ENCODE data around the gene AVEN. TPM values are rescaled to one million over a fixed set of nuclear protein-coding genes. Genes with fewer than 3 reads are reported as not detected.

Gene AVEN
- total RNA-seq, 1 donor from 2014 or later = 13.8 TPM

DNA sequence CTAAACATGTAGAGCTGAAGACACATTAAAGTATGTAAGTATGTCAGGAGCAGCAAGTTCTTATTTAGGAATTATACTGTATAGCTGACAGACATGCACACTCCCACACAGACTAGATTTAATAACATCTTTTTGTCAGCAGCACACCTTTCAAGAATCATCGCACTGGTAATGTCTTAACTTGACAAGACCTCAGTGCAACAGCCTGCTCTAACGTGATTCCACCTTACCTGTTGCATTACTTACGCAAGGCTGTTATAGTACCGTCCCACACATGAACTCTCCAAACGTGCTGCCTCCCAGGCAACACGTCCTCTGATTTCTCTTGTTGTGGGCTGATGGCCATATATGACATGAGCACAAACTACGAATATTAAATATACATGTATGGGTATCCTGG lies 58.8 kb downstream of the AVEN start:
- peaks cover 2% of the 10 kb centered on the region for H3K4me1 Mint-ChIP-seq (ENCODE audit: low read depth, unreplicated experiment)
- H3K4me3 Mint-ChIP-seq (ENCODE audit: unreplicated experiment) = no peak overlapping the region
- no peaks in the 10 kb centered on the region for H3K27me3 Mint-ChIP-seq (ENCODE audit: unreplicated experiment)
- H3K27ac Mint-ChIP-seq (ENCODE audit: unreplicated experiment) = no peak overlapping the region
- no peaks in the 10 kb centered on the region for H3K9me3 Mint-ChIP-seq (ENCODE audit: unreplicated experiment)
- TF ChIP-seq, protein P1, sequence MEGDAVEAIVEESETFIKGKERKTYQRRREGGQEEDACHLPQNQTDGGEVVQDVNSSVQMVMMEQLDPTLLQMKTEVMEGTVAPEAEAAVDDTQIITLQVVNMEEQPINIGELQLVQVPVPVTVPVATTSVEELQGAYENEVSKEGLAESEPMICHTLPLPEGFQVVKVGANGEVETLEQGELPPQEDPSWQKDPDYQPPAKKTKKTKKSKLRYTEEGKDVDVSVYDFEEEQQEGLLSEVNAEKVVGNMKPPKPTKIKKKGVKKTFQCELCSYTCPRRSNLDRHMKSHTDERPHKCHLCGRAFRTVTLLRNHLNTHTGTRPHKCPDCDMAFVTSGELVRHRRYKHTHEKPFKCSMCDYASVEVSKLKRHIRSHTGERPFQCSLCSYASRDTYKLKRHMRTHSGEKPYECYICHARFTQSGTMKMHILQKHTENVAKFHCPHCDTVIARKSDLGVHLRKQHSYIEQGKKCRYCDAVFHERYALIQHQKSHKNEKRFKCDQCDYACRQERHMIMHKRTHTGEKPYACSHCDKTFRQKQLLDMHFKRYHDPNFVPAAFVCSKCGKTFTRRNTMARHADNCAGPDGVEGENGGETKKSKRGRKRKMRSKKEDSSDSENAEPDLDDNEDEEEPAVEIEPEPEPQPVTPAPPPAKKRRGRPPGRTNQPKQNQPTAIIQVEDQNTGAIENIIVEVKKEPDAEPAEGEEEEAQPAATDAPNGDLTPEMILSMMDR (IDR thresholded peaks at IDR 0.05; ENCODE audit: partially characterized antibody, unreplicated experiment) = no peak
- DNase-seq = no peak
- H3K36me3 Mint-ChIP-seq (ENCODE audit: unreplicated experiment) = no peaks in the 10 kb centered on the region

DNA sequence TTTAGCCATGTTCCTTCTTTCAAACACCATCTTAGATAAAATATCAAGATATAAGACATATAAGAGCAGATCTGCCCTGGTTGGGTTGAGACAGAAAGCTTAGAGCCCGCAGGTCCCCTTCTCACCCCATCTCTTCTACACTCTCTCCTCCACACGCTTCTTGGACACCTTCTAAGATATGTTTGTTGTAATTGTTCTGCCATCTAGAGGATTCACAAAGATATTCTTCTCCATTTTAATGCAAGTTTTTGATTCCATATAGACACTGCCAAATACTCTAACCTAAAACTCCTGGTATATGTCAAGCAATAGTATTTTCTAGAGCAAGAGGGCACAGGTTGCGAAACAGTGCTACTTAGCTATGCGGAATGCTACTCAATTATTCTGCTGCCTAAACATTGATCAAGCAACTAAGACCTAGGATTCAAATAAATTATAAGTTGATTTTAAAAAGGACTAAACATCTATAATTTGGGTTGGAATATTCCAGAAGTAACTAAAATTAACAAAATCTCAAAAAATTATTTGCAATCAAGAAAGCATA lies 63.9 kb downstream of the AVEN start:
- Mint-ChIP-seq H3K4me3 (ENCODE audit: unreplicated experiment) (no peak overlapping the region), H3K27ac (ENCODE audit: unreplicated experiment) (no peak overlapping the region), H3K4me1 (ENCODE audit: low read depth, unreplicated experiment) (peaks cover 7% of the 10 kb centered on the region), H3K36me3 (ENCODE audit: unreplicated experiment) (no peaks in the 10 kb centered on the region), H3K9me3 (ENCODE audit: unreplicated experiment) (no peaks in the 10 kb centered on the region), H3K27me3 (ENCODE audit: unreplicated experiment) (no peaks in the 10 kb centered on the region)
- TF ChIP-seq, protein P1 (IDR thresholded peaks at IDR 0.05; ENCODE audit: partially characterized antibody, unreplicated experiment) = no peak
- DNase-seq = no peak

DNA sequence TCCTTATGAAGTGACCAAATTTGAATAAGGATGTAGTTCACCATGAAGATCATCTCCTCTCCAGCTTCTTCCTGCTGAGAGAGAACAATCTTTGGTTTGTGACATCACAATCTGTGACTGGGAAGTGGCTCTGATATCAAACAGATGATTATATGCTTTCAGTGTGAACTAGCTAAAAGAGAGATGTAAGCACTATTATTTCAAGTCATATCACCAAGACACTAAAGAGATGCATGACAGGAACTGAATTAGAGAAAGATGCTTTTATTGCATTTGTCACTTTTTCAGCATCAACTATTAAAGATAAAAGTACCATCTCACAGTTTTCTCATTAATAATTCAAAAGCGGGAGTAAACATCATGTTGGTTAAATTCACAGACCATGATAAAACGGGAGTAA lies 67.2 kb downstream of the AVEN start:
- TF ChIP-seq, protein P1 (IDR thresholded peaks at IDR 0.05; ENCODE audit: partially characterized antibody, unreplicated experiment) = no peak
- DNase-seq = no peak
- Mint-ChIP-seq H3K27ac (ENCODE audit: unreplicated experiment) (no peak overlapping the region), H3K9me3 (ENCODE audit: unreplicated experiment) (no peaks in the 10 kb centered on the region), H3K27me3 (ENCODE audit: unreplicated experiment) (no peaks in the 10 kb centered on the region), H3K36me3 (ENCODE audit: unreplicated experiment) (no peaks in the 10 kb centered on the region), H3K4me3 (ENCODE audit: unreplicated experiment) (no peak overlapping the region), H3K4me1 (ENCODE audit: low read depth, unreplicated experiment) (peaks cover 7% of the 10 kb centered on the region)

DNA sequence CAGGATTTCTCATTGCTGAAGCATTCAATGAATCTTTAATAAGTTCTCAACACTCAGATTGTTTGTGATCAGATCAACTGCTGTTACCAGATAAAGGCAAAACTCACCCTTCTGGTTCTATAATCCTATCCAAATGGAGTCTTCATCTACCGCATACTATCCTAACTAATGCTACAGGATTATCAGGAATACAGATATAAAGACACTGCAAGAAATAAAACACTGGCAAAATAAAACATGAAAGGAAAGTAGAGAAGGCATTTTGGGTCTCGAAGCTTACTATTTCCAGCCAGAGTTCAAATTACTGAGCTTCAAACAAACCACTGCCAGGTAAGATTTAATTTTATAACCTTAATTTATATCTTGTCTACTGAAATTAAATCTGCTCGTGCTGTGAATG lies 70.2 kb downstream of the AVEN start:
- Mint-ChIP-seq H3K36me3 (ENCODE audit: unreplicated experiment) (no peaks in the 10 kb centered on the region), H3K27me3 (ENCODE audit: unreplicated experiment) (no peaks in the 10 kb centered on the region), H3K4me3 (ENCODE audit: unreplicated experiment) (no peak overlapping the region), H3K27ac (ENCODE audit: unreplicated experiment) (no peak overlapping the region), H3K4me1 (ENCODE audit: low read depth, unreplicated experiment) (peaks cover 5% of the 10 kb centered on the region), H3K9me3 (ENCODE audit: unreplicated experiment) (no peaks in the 10 kb centered on the region)
- no peak for DNase-seq
- TF ChIP-seq, protein P1 (IDR thresholded peaks at IDR 0.05; ENCODE audit: partially characterized antibody, unreplicated experiment) = no peak

DNA sequence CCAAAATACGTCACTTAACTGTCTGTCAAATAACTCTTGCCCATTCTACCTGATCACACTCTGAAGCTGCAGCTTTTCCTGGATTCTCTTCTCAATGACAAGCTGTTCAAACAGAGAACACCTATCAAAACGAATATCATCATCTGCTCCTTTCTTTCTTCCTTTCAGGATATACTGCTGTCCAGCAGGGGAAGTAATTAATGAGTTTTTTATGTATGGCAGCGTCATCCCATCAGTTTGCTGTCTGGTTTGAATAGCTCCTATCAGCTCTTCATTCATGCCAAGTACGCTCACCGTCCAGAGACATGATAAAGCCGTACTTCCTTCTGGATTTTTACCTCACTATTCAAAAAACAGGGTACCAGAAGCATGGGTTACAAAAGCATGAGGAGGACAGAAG lies 70.8 kb downstream of the AVEN start, which contains the start of gene CHRM5:
Gene CHRM5, plus strand, starts transcription at position 274 of the 400 bp plus-strand sequence. CDS start 94,221 bp downstream, outside the sequence.
- Mint-ChIP-seq H3K9me3 (ENCODE audit: unreplicated experiment) (no peaks in the 10 kb centered on the region), H3K27me3 (ENCODE audit: unreplicated experiment) (no peaks in the 10 kb centered on the region), H3K4me1 (ENCODE audit: low read depth, unreplicated experiment) (peaks cover 5% of the 10 kb centered on the region), H3K27ac (ENCODE audit: unreplicated experiment) (no peak within 1 kb of the TSS), H3K4me3 (ENCODE audit: unreplicated experiment) (no peak within 1 kb of the TSS), H3K36me3 (ENCODE audit: unreplicated experiment) (no peaks in the 10 kb centered on the region)
- TF ChIP-seq, protein P1 (IDR thresholded peaks at IDR 0.05; ENCODE audit: partially characterized antibody, unreplicated experiment) = no peak
- DNase-seq = no peak
